Measurements from ENCODE around the gene SPATA17.

- no peak for TF ChIP-seq POLR2A (IDR thresholded peaks at IDR 0.05)
- TF ChIP-seq CTCF (IDR thresholded peaks at IDR 0.05), result no peak
- TF ChIP-seq POLR2AphosphoS5 (IDR thresholded peaks at IDR 0.05), result no peak
These were observed 56.4 kb downstream of the SPATA17 start for GRCh38 chr1:217687511-217687910.

Measured in prostate gland (tissue), 2 donors.